ENCODE measurements around the gene NEK7.

NEK7 gene

DNA sequence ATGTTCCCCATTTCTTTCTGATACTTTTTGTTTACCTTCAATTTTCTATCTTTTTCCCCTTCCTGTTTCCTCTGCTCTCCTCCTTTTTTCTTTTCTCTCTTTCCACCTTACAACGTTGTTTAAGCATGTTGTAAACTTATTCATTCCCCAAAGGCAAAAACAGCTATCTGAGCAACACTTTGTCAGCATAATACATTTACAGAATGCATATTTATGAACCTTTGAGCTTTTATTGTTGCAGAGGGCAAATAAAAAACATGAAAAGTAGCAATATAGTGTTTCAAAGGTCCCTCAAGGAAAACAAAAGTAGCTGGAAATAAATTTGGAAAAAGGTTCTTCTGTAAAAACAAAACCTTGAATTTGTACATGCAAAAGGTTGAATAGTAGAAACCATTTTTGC is 214.2 kb downstream of the NEK7 start:
- Histone ChIP-seq H3K4me3 (ENCODE audit: low read depth, low read length) (no peak overlapping the region), H3K79me1 (ENCODE audit: low read length) (no peaks in the 10 kb centered on the region), H3K79me2 (ENCODE audit: control insufficient read depth, insufficient read depth, low read length, poor library complexity) (no peaks in the 10 kb centered on the region), H3K36me3 (ENCODE audit: control insufficient read depth in 1 of 2, insufficient read depth in 2 of 2, low read length in 2 of 2) (no peaks in the 10 kb centered on the region), H3K9ac (ENCODE audit: low read length) (no peak overlapping the region), H4K8ac (ENCODE audit: low read depth, low read length) (no peak overlapping the region), H2BK5ac (ENCODE audit: low read depth, low read length, poor library complexity) (no peak overlapping the region), H2BK12ac (ENCODE audit: low read length) (no peak overlapping the region), H3K18ac (ENCODE audit: low read length) (no peak overlapping the region), H3K4me2 (ENCODE audit: low read length) (no peak overlapping the region), H2AK5ac (ENCODE audit: low read length) (no peak overlapping the region), H3K23ac (ENCODE audit: low read length) (no peak overlapping the region), H4K12ac (ENCODE audit: low read depth, low read length) (no peak overlapping the region), H3K9me3 (ENCODE audit: insufficient read depth, low read depth, low read length) (no peaks in the 10 kb centered on the region), H3K4me1 (ENCODE audit: control insufficient read depth in 1 of 2, insufficient read depth in 2 of 2, low read length in 2 of 2) (no peaks in the 10 kb centered on the region), H3K14ac (ENCODE audit: low read length) (no peak overlapping the region), H2AFZ (ENCODE audit: insufficient read depth, low read length, poor library complexity) (no peak overlapping the region), H3K4ac (ENCODE audit: low read depth, low read length) (no peak overlapping the region), H3K27ac (ENCODE audit: low read depth, low read length) (no peak overlapping the region), H2BK120ac (ENCODE audit: insufficient read depth, low read length, poor library complexity) (no peak overlapping the region), H3K27me3 (ENCODE audit: insufficient read depth, low read length) (no peaks in the 10 kb centered on the region), H4K91ac (ENCODE audit: low read depth, low read length) (no peak overlapping the region)
- DNase-seq, result no peak
- WGBS (ENCODE audit: extremely low coverage, insufficient coverage, insufficient read length), result no CpG with 5 or more reads among the region's 1 CpG
